Measurements from ENCODE around the gene LOXHD1. TPM values are rescaled to one million over a fixed set of nuclear protein-coding genes. Genes with fewer than 3 reads are reported as not detected.

Gene LOXHD1
- total RNA-seq, 1 donor: not detected

DNA sequence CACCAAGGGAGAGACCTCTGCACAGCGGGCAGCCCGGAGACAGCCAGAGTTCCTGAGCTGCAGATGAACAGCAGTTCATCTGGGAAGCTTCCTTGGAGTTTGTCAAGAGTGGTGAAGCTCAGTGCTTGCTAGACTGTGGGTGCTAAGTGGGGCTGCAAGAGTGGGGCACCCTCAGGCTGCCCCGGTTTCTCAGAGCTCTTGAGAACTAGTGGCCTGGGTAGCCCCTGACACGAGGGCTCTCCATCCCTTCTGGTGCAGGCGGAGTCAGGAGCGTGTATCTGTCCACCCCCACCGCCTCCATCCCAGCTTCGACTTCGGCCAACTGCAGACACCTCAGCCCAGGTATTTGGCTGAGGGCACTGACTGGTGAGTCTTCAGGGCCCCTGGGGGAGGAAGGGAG, 222.0 kb downstream of the LOXHD1 start:
- H3K4me3 ChIP-seq (ENCODE audit: low read depth, low read length): no peak overlapping the region
- no peak for DNase-seq (ENCODE audit: low read depth)
- TF ChIP-seq, protein P1, sequence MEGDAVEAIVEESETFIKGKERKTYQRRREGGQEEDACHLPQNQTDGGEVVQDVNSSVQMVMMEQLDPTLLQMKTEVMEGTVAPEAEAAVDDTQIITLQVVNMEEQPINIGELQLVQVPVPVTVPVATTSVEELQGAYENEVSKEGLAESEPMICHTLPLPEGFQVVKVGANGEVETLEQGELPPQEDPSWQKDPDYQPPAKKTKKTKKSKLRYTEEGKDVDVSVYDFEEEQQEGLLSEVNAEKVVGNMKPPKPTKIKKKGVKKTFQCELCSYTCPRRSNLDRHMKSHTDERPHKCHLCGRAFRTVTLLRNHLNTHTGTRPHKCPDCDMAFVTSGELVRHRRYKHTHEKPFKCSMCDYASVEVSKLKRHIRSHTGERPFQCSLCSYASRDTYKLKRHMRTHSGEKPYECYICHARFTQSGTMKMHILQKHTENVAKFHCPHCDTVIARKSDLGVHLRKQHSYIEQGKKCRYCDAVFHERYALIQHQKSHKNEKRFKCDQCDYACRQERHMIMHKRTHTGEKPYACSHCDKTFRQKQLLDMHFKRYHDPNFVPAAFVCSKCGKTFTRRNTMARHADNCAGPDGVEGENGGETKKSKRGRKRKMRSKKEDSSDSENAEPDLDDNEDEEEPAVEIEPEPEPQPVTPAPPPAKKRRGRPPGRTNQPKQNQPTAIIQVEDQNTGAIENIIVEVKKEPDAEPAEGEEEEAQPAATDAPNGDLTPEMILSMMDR (IDR thresholded peaks at IDR 0.05; ENCODE audit: insufficient read depth, low read length): no peak

DNA sequence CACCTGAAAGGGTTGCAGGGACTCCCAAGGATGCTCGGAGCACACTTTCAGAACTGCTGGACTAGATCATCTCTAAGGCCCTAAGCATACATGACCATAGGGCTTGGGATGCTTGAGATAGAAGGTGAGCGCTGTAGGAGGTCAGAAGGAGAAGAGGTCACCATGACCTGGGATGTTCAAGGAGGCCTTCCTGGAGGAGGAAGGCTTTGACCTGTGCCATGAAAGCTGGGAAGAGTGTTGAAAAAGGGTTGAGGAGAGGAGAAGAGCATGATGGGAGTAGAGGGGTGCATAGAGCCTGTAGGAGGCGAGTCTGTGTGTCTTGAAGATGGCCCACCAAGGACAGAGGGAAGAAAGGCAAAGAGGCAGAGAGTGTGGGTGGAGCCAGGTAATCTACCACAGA, 222.4 kb downstream of the LOXHD1 start:
- no peak for DNase-seq (ENCODE audit: low read depth)
- H3K4me3 ChIP-seq (ENCODE audit: low read depth, low read length): no peak overlapping the region
- TF ChIP-seq, protein P1 (IDR thresholded peaks at IDR 0.05; ENCODE audit: insufficient read depth, low read length): no peak

DNA sequence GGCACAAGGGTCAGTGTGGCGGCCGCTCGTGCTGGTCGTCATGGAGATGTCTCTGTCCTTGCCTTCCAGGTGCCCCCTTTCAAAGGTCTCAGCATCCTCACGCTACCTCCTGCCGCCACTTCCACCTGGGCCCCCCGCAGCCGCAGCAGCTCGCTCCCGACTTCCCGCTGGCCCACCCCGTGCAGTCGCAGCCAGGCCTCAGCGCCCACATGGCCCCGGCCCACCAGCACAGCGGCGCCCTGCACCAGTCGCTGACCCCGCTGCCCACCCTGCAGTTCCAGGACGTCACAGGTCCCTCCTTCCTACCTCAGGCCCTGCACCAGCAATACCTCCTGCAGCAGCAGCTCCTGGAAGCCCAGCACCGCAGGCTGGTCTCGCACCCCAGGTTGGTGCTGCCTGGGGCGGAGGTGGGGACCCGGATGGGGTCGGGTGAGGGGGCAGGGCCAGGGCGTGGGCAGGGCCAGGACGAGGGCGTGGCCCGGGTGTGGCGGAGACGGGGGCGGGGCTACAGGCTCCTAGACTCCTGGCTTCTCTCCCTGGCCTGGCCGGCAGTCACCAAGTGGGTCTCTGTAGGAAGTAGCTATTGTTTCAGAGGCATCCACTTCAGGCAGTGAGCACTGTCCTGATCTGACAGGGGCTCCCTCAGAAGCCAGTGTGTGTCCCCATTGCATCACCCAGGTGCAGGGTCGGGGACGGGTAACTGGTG, 223.7 kb downstream of the LOXHD1 start:
- H3K4me3 ChIP-seq (ENCODE audit: low read depth, low read length): no peak overlapping the region
- TF ChIP-seq, protein P1 (IDR thresholded peaks at IDR 0.05; ENCODE audit: insufficient read depth, low read length): no peak
- no peak for DNase-seq (ENCODE audit: low read depth)

DNA sequence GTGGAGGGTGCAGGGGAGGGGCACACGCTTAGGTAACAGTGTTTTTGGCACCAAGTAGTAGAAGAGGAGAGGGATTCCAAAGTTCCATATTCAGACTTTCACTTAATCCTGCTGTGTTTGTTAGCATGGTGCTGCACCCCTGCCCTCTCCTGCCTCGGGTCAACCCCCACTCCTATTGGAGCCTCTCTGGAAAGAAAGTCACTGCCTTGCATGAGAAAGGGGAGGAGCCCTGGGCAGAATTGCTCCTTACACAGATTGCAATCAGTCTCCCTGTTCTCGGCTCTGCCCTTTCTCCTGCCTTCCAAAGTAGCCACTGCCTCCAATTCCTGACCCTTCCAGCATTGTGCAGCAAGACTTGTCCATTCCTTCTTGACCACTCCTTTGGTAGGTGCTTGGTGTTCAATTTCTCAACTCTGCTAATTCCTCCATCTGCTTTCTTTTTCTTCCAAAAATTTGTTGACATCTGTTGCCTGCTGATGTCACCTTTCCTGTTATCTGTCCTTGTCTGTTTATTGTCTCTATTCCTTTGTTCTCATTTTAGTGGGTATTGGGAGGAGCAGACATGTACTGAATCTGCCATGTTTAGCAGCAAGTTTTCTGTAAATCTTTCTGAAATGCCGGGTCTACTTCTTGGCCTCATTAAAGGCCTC, 225.4 kb downstream of the LOXHD1 start:
- TF ChIP-seq, protein P1 (IDR thresholded peaks at IDR 0.05; ENCODE audit: insufficient read depth, low read length): no peak
- H3K4me3 ChIP-seq (ENCODE audit: low read depth, low read length): no peak overlapping the region
- DNase-seq (ENCODE audit: low read depth): no peak

DNA sequence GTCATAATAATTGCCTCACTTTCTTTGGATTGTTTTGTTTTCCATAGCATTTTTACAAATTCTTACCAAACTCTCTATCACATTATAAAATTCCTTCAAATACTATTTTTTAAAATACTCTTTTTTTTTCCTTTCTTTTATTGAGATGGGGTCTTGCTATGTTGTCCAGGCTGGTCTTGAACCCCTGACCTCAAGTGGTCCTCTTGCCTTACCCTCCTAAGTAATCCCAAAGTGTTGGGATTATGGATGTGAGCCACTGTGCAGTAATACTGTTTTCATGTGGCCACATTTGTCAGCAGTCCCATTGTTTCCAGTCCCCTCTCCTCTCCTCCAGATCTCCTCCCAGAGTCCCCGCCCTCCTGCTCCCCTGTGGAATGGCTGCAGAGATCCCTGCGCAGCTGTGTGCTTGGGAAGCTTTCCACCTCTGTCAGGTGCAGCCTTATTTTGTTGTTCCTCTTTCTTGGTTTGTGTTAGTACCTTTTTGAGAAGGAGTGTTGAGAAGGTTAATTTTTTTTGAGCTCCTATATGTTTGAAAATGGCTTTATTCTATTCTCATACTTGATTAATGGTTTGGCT, 227.3 kb downstream of the LOXHD1 start:
- TF ChIP-seq, protein P1 (IDR thresholded peaks at IDR 0.05; ENCODE audit: insufficient read depth, low read length): no peak
- no peak for DNase-seq (ENCODE audit: low read depth)
- H3K4me3 ChIP-seq (ENCODE audit: low read depth, low read length): no peak overlapping the region

DNA sequence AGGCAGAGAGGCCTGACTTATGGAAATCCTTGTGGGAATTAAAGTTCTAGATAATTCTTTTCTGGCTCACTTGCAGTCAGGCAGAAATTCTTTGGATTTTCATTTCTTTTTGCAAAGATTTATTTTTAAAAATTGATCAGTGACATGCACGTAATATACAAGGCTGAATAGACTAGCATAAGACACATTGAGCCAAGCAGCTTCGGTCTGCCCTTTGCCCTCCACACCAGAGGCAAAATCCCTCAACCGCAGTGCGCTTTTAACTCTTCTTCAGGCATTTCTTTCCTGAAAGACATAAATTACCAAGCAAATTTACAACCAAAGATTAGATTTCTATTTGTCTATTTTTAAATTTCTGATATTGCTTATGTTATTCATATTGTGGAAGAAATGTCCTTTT, 227.9 kb downstream of the LOXHD1 start:
- TF ChIP-seq, protein P1 (IDR thresholded peaks at IDR 0.05; ENCODE audit: insufficient read depth, low read length): no peak
- DNase-seq (ENCODE audit: low read depth): no peak
- H3K4me3 ChIP-seq (ENCODE audit: low read depth, low read length): no peak overlapping the region
